Stimulated activated CD8-positive, alpha-beta memory T cell treated with anti-CD3 and anti-CD28 coated beads, Interleukin-15, amount 100 ng/mL, for 48 hours (primary cell): ENCODE data around the gene MALL.
"Not testable (repeated sequence)": the region's sequence is repeated elsewhere in the genome, so short reads cannot be mapped to it uniquely, and the experiment has no call there.

Experiments
- DNase-seq, 2 donors: peaks; one replicate each; pipeline ENCODE4 v3.0.0-alpha.2; 2020; ENCODE audit warnings: low read depth in 2 of 2

The MALL gene

DNA sequence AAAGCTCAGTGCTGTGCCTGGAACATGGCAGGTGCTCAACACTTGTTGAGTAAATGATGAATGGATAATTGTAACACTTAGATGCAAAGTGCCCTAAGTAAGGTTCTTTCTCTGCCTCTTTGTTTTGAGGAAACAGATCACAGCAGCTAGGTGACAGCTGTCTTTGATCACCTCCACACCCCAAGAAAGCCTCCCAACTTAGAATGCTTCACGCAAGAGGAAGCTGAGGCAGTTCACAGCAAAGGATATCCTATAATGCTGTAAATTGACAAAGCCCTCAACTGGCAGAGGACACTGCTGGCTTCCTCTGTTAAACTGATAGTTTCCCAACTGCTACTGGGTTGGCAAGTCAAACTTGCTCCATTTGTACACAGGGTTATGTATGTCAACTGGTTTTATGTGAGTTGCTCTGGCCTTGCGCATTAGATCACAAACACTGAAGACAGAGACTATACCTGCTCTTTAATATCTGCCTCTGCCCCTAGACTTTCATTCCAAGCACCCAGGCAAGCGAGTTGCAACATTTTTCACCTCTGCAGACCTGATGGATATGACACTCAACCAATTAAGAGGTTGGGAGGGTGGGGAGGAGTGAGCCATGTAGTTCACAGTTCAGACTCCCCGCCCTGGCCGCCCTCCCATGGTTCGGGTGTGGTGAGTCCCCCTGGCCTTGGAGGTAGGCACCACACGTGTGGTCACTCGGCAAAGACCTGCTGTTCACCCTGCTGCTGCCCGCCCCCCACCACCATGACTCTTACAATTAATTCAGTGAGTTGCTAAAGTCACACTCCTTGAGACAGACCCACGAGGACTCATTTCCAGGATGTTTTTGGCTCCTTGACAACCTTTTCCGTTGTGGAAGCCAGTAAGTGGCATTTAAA lies 4.8 kb upstream of the MALL start:
- no peak for DNase-seq

DNA sequence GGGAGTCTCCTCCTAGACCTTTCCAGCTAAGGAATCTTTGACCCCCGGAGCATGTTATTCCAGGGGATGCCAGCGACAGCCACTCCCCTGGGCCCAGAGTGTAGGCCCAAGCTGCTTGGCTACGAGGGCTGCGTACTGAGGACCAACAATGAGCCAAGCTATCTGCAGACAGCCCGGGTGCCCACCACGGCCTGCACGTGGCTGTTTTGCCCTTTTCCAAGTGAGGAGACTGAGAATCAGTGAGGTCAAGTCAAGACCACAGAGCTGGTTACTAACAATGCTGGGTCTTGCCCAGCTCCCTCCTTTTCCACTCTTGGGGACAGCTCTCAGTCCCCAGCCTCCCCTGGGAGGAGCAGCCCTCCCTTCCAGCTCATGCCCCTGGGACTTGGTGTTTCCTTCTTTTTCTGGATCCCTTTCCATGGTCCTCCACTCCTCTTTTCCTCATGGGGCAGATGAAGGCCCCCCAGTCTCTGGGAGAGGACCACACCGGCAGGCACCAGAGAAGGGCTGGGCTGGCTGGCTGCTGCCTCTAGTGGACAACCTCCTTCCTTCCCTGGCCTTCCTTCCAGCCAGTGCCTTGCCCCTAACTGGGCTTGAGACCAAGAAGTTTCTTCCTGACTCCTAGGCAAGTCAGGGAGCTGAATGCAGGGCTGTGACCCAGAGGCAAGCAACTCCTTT lies 550 bp upstream of the MALL start:
- DNase-seq, result no peak

GRCh38 chr2:110114831-110115255 lies 779 bp downstream of the MALL start:
- DNase-seq, result no peak

- no peak for DNase-seq
These were observed 1.5 kb downstream of the MALL start for GRCh38 chr2:110113961-110114591.

DNA sequence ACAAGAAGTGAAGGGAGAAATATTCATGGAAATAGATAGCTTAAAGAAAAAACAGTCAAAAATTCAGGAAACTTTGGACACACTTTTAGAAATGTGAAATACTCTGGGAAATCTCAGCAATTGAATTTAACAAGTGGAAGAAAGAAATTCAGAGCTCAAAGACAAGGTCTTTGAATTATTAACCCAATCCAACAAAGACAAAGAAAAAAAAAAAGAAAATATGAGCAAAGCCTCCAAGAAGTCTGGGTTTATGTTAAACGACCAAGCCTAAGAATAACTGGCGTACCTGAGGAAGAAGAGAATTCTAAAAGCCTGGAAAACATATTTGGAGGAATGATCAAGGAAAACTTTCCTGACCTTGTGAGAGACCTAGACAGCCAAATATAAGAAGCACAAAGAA lies 7.3 kb downstream of the MALL start:
- not testable (repeated sequence) for DNase-seq

DNA sequence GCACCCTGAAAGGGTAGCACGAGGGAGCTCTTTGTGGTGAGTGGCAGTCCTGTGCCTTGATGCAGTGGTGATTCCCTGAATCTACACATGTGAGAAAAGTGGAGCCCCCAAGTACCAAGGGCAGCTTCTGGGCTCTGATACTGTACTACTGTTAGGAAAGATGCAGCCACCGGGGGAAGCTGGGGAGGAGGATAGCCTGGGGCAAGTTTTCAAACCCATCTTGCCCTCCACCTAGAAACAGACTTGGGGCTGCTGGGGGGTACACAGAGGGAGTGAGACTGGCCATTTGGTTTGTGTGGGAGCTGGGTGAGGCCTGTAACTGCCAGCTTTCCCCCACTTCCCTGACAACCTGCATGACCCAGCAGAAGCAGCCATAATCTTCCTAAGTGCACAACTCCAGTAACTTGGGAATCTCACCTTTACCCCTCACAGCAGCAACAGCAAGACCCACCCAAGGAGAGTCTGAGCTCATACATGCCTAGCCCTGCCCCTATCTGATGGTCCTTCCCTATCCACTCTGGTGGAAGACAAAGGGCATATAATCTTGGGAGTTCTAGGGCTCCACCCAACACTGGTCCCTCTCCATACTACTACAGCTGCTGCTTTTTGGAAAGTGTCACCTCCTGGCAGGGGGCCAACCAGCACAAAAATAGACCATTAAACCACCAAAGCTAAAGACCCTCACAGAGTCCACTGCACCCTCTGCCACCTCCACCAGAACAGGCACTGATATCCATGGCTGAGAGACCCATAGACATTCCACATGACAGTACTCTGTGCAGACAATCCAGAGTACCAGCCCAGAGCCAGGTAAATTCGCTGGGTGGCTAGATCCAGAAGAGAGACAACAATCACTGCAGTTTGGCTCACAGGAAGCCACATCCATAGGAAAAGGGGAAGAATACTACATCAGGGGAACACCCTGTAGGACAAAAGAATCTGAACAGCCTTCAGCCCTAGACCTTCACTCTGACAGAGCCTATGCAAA lies 8.2 kb downstream of the MALL start:
- DNase-seq, result no peak

DNA sequence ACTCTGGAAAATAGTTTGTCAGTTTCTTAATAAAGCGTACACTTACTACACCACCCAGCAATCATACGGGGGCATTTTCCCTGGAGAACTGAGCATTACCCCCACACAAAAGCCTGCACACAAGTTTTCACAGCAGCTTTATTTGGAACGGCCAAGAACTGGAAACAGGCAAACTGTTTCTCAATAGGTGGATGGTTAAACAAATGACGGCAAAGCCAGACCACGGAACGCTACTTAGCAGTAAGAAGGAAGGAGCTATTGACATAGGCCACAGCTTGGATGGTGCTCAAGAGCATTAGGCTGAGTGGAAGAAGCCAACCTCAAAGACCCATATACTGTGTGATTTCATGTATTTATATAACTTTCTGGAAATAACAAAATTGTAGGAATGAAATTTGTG lies 9.0 kb downstream of the MALL start:
- DNase-seq, result no peak

GRCh38 chr2:110105608-110106467 lies 9.8 kb downstream of the MALL start:
- no peak for DNase-seq

DNA sequence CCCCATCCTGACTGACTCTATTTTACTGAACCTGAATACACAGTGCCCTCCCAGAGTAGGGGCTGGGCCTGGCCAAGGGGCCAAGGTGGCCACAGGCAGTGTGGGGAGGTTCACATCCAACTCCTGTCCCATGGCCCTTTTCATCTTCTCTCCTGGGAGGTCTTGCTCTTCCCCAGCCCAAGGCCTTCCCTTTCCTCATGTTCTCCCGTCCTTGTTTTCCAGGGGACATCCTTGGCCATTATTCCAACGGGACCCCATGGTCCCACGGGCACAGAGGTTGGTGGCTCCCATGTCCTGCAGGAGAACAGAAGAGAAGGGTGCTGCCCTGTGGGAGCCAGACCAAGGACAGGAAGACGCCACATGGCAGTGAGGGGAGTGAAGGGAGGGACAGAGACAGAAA lies 10.4 kb downstream of the MALL start:
- DNase-seq, result no peak

- no peak for DNase-seq
These were observed 11.4 kb downstream of the MALL start for GRCh38 chr2:110104025-110104771.

- no peak for DNase-seq
These were observed 12.3 kb downstream of the MALL start for GRCh38 chr2:110103061-110103961.

GRCh38 chr2:110101901-110102803 lies 13.5 kb downstream of the MALL start:
- no peak for DNase-seq

GRCh38 chr2:110101280-110101844 lies 14.3 kb downstream of the MALL start:
- no peak for DNase-seq

- DNase-seq, result not testable (repeated sequence)
These were observed 14.7 kb downstream of the MALL start for GRCh38 chr2:110100880-110101279.

- DNase-seq, result no peak
These were observed 15.1 kb downstream of the MALL start for GRCh38 chr2:110100480-110100879.

- no peak for DNase-seq
These were observed 16.0 kb downstream of the MALL start for GRCh38 chr2:110099471-110100225.

GRCh38 chr2:110099038-110099425 lies 16.6 kb downstream of the MALL start:
- DNase-seq, result no peak
